Mesothelial cell of epicardium (in vitro differentiated cells): Measurements from ENCODE around the gene ALDOA. TPM values are rescaled to one million over a fixed set of nuclear protein-coding genes. Genes with fewer than 3 reads are reported as not detected.
A peak's percentile ranks its signal among the peaks of the same experiment; 100 is the strongest.

Experiments
- DNase-seq, 2 experiments: peaks; one replicate each; pipeline ENCODE4 v3.0.0; 2021; ENCODE audit warnings: low spot score in 2 of 2; ENCODE audit not compliant: unreplicated experiment in 2 of 2
- H3K27ac Mint-ChIP-seq: 2 replicates; pipeline ENCODE4 v1.8.0; 2021; ENCODE audit warnings: mixed read lengths
- H3K27me3 Mint-ChIP-seq: 2 replicates; pipeline ENCODE4 v1.8.0; 2021; ENCODE audit warnings: low read depth, mixed read lengths
- H3K36me3 Mint-ChIP-seq: 2 replicates; pipeline ENCODE4 v1.8.0; 2021; ENCODE audit warnings: mixed read lengths
- H3K4me1 Mint-ChIP-seq: 2 replicates; pipeline ENCODE4 v1.8.0; 2021; ENCODE audit warnings: mixed read lengths
- H3K4me3 Mint-ChIP-seq: 2 replicates; pipeline ENCODE4 v1.8.0; 2021; ENCODE audit warnings: mild to moderate bottlenecking, moderate library complexity, mixed read lengths
- H3K9me3 Mint-ChIP-seq: 2 replicates; pipeline ENCODE4 v1.8.0; 2021; ENCODE audit warnings: mixed read lengths
- total RNA-seq: library from RNA; stranded (reverse); gene quantifications from 3 replicates; pipeline ENCODE4 v1.2.1, GENCODE V29; 2021
- TF ChIP-seq, protein P1 (sequence below): fragments of 200-600 bp; sonication (generic); IDR thresholded peaks from one replicate; pipeline ENCODE4 v1.5.0; 2021; ENCODE audit warnings: antibody characterized with exemption; ENCODE audit not compliant: unreplicated experiment

The ALDOA gene
- total RNA-seq, 1 donor from 2014 or later: 618 TPM

DNA sequence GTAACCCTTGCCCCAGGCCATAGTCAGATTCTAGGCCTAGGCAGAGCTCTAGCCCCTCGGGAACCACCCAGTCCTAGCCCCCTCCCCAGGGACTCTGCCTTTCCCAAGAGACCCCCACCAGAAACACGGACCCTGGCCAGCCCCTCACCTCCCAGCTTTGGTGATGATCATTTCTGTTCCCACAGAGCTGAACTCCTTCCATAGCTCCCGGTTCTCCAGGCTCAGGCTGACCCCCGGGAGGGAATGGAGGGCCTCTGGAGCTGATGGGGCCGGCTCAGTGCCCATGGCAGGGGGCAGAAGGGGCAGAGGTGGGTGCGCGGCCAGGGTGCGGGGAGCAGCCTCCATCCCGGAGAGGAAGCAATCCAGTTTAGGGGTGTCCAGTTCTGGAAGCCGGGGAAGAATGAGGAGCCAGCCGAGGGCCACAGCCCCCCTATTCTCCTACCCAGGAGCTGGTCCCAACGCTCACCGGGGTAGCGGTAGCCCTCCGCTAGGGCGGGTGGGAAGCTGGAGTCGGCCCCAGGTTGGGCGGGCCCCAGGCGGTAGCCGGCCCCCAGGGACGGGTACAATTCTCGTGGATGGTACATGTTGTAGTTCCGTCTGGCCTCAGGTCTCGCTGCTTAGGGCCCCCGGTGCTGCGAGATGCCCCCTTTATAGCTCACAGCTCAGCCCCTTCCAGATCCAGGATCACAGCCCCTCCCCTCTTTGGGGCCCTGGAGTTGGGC, 25.2 kb downstream of the ALDOA start:
- no peak for DNase-seq
- no peak overlapping the region for H3K27ac Mint-ChIP-seq
- peaks cover 30% of the 10 kb centered on the region for H3K4me1 Mint-ChIP-seq
- no peaks in the 10 kb centered on the region for H3K9me3 Mint-ChIP-seq
- H3K36me3 Mint-ChIP-seq: peaks cover 13% of the 10 kb centered on the region
- H3K27me3 Mint-ChIP-seq: no peaks in the 10 kb centered on the region
- TF ChIP-seq, protein P1, sequence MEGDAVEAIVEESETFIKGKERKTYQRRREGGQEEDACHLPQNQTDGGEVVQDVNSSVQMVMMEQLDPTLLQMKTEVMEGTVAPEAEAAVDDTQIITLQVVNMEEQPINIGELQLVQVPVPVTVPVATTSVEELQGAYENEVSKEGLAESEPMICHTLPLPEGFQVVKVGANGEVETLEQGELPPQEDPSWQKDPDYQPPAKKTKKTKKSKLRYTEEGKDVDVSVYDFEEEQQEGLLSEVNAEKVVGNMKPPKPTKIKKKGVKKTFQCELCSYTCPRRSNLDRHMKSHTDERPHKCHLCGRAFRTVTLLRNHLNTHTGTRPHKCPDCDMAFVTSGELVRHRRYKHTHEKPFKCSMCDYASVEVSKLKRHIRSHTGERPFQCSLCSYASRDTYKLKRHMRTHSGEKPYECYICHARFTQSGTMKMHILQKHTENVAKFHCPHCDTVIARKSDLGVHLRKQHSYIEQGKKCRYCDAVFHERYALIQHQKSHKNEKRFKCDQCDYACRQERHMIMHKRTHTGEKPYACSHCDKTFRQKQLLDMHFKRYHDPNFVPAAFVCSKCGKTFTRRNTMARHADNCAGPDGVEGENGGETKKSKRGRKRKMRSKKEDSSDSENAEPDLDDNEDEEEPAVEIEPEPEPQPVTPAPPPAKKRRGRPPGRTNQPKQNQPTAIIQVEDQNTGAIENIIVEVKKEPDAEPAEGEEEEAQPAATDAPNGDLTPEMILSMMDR: no peak
- H3K4me3 Mint-ChIP-seq: peak overlapping the region; percentile 47

- peak; percentile 88 to 95 for DNase-seq
- TF ChIP-seq, protein P1: peak; percentile 73
- Mint-ChIP-seq H3K4me1 (peaks cover 30% of the 10 kb centered on the region), H3K27me3 (no peaks in the 10 kb centered on the region), H3K36me3 (peaks cover 13% of the 10 kb centered on the region), H3K27ac (peak within 1 kb of the TSS; percentile 82), H3K4me3 (peak within 1 kb of the TSS; percentile 77), H3K9me3 (peaks cover under 1% of the 10 kb centered on the region)
Measured at GRCh38 chr16:30091474-30092372, 26.2 kb downstream of the ALDOA start, which contains the start of gene TBX6. TSS of gene TBX6 (minus strand) at chr16:30091924. CDS start at chr16:30091193, 731 bp downstream.

- TF ChIP-seq, protein P1: peak; percentile 9
- DNase-seq: peak in 1 of 2 experiments; percentile 68
- Mint-ChIP-seq H3K4me1 (peaks cover 30% of the 10 kb centered on the region), H3K27me3 (no peaks in the 10 kb centered on the region), H3K27ac (peak overlapping the region; percentile 82), H3K4me3 (peak overlapping the region; percentile 77), H3K36me3 (peaks cover 12% of the 10 kb centered on the region), H3K9me3 (peaks cover 8% of the 10 kb centered on the region)
Measured at GRCh38 chr16:30092373-30093010, 26.9 kb downstream of the ALDOA start.

DNA sequence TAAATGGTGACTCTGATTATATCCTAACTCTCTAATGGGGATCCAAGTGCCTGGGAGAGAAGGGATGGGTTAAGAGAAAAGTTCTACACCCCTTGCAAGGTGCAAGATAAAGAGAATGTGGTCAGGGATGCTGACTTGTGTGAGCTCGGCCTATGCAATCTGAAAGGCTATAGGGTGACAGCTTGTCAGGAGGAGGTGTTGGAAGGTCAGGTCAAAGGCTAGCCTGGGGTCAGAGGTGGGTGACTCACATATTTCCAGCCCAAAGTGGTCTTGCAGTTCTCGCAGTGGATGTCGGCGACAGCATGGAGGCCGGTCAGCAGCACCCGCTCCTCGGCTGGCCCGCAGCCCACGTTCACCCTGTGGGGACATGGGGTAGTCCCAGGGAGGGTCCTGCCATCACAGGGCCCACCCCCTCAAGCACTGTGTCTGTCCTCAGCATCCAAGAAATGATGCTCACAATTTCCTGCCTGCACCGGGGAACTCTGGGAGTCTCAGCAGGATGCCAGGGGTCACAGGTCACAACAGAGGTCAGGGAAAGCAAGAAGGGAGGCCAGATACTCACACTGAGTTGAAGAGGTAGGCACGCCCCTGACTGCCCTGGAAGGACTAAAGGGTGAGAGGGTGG, 29.1 kb downstream of the ALDOA start:
- peaks cover 30% of the 10 kb centered on the region for H3K4me1 Mint-ChIP-seq

More for the DNA sequence above, 29.1 kb downstream of the ALDOA start:
- DNase-seq: no peak
- Mint-ChIP-seq H3K27me3 (no peaks in the 10 kb centered on the region), H3K9me3 (peaks cover 21% of the 10 kb centered on the region), H3K4me3 (peak overlapping the region; percentile 74), H3K36me3 (peaks cover 23% of the 10 kb centered on the region), H3K27ac (peak overlapping the region; percentile 81)
- TF ChIP-seq, protein P1: no peak
